GM21825 (cell line): Measurements from ENCODE around the gene UBE2J2.
"Not testable (repeated sequence)": the region's sequence is repeated elsewhere in the genome, so short reads cannot be mapped to it uniquely, and the experiment has no call there.

Experiments used
- ATAC-seq: cut with Tn5 transposase; IDR thresholded peaks from one replicate; pipeline ENCODE4 v1.9.1; 2021; ENCODE audit warnings: mild to moderate bottlenecking, moderate library complexity; ENCODE audit not compliant: unreplicated experiment

UBE2J2 gene

GRCh38 chr1:1273512-1274298, at the start of gene UBE2J2:
UBE2J2 (minus strand) TSS chr1:1273854; CDS start chr1:1267992, 5,862 bp downstream.
- peak; percentile 78 for ATAC-seq

GRCh38 chr1:1322952-1323351, 49.3 kb upstream of the UBE2J2 start:
- no peak for ATAC-seq

DNA sequence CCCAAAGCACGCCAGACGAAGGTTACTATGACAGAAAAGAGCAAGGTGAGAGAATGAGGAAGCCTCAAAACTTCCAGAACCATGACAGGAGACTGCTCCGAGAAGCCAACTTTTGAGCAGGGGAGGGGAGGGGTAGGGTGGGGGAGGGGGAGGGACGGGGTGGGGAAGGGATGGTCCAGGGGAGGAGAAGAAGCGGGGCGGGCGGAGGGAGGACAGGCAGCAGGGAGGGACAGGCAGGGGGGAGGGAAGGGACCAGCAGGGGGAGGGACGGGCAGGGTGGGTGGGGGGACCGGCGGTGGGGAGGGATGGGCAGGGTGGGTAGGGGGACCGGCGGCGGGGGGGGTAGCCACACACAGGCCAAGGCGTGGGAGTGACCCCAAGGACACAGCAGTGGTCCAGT, 48.8 kb upstream of the UBE2J2 start:
- no peak for ATAC-seq

GRCh38 chr1:1321477-1321876, 47.8 kb upstream of the UBE2J2 start:
- ATAC-seq, result no peak

- ATAC-seq, result no peak
These were observed 47.2 kb upstream of the UBE2J2 start for GRCh38 chr1:1320666-1321448.

DNA sequence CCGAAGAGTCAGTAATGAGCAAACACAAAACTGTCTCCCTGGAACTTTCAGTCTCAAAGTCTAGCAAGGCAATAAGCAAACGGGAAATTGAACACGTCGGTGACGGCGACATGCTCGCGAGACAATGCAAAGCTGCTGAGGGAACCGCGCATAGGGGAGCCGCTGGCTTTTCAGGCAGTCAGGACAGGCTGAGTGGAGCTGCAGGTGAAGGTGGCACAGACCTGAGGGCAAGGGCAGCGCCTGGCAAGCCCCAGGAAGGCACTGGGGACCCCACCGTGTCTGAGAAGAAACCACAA, 45.9 kb upstream of the UBE2J2 start:
- ATAC-seq, result no peak

DNA sequence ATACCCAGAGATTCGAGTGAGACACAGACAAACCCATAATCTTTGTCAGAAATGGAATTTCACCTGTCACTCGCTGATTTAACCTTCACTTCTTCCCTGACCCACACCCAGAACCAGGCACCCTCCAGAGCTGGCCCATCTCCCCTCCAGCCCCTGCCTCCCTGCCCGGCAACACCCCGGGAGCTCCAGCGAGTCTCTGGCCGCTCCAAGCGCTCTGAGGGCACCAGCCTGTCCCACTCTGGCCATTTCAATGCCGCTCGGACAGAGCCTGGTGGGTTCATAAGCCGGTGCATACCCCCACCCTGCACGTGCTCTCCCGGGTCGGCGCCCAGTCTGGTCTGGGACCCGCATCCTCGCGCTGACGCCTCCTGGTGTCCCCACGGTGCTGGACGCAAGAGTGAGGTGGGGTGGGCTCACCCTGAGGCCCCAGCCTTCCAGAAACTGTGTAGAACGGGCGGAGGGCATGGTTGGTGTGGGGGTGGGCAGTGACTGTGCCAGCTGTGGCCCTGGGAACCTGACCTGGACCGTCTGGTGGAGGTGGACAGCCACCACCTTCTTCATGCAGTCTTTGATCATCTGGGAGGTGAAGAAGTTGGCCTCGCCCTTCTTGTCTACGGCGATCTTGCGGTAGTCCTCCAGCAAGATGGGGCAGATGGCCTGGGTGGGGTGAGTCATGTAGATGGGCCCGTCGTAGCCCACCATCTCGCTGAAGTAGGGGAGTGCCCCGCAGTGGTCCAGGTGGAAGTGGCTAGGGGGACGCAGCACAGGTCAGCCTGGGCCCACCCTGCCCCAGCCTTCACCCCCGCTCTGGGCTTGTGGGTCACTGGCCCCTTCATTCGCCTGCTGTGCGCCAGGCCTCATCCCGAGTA, 45.4 kb upstream of the UBE2J2 start:
- ATAC-seq, result no peak

DNA sequence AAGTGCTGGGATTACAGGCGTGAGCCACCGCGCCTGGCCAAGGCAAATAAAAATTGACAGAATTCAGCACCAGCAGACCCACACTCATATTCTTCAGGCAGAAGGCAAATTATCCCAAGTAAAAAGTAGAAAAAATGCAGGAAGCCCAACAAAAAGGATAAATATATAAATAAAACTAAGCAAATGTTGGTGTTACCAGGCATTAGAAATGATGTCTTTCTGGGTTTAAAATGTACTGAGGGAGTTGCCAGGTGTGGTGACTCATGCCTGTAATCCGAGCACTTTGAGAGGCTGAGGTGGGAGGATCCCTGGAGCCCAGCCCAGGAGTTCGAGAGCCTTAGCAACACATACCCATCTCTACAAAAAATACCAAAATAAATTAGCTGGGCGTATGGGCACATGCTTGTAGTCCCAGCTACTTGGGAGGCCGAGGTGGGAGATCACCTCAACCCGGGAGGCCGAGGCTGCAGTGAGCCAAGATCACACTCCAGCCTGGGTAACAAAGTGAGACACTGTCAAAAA, 44.5 kb upstream of the UBE2J2 start:
- no peak for ATAC-seq

- no peak for ATAC-seq
These were observed 43.8 kb upstream of the UBE2J2 start for GRCh38 chr1:1317420-1317819.

- not testable (repeated sequence) for ATAC-seq
These were observed 42.5 kb upstream of the UBE2J2 start for GRCh38 chr1:1316199-1316598.

DNA sequence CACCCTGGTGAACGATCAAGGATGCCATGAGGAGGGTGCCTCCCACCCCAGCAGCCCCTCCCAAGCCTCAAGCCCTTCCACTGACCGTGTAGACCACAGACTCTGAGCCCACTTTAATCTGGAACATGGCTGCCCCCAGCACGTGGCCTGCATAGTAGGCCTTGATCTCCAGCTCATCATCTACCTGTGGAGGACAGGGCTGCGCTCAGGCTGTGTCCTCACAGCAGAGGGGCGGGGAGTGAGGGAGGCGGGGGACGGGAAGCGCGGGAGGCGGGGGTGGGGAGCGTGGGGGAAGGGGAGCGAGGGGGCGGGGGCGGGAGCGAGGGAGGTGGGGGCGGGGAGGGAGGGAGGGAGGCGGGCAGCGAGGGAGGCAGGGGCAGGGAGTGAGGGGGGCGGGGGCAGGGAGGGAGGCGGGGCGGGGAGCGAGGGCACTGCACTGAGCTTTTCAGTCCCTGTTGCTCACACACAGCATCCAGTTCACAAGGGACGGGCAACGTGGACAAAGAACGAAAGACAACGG, 41.8 kb upstream of the UBE2J2 start:
- ATAC-seq, result no peak

DNA sequence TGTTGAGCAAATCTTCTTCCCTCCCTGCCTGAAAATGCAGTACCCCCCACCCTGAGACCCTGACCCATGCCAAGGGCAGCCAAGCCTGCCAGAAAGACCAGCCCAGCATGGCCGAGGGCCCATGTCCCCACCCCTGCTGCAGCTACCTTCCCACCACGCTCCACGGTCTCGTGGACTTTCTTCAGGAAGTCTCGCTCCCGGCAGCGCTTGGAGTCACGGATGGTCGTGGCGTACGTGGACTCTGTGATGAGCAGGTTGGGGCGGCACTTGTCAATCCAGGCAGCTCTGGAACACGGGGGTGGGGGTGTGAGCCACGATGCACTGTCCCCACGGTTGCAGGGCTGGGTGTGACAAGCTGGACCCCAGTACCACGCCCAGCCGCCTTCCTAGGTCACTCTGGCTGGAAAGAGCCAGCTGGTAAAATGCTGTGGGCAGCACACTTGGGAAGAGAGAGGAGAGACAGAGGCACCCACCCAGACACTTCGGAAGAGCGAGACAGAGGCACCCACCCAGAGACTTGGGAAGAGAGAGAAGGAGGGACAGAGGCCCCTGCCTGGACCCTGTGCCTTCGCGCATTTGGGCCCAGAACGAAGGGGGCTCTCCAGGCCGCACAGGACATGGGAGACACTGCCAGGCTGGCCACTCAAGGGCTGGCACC, 41.2 kb upstream of the UBE2J2 start:
- ATAC-seq, result no peak

DNA sequence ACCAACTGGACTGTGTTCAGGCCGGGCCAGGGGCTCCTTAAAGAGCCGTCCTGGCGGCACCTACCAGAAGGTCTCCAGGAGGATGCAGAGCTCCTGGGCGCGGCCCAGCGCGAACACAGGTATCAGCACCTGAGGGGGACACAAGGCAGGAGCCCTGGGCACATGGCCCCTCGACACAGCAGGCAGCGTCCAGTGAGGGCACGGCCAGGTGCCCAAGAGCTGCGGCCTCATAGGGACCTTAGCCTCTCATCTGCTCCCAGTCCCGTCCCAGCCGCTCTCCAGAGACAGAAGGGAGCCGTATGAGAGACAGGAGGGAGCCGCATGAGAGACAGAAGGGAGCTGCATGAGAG, 40.6 kb upstream of the UBE2J2 start:
- no peak for ATAC-seq

DNA sequence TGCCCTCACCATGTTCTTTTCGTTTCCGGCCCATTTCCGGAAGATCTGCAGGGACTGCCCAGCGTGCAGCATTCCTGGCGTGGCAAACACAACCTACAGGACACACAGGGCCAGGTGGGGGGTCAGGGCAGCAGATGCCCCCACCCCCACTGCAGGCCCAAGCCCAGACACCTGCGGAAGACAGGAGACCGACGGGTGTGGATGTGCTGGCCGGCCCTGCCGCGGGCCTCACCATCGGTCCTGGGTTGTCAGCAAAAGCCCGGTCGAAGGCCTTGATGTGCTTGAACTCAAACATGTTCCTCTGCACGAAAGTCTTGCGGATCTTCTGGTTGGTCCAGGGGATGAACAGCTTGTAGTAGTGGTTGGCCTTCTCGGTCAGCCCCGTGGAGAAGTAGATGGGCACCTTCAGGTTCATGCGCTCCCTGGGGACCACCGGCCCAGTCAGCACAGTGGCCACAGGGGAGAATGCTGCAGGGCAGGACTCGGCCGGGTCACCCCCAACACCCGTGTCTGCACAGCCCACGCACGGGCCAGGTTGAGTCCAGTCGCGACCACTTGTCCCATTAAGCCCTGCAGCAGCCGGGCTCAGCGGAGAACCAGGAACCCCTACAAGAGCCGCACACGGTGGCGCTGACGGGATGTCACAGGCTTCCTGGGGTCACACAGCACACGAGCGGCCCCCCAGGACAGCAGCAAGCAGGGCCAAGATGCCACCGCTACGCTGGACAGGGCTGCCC, 40.0 kb upstream of the UBE2J2 start:
- no peak for ATAC-seq

- ATAC-seq, result no peak
These were observed 39.0 kb upstream of the UBE2J2 start for GRCh38 chr1:1312450-1313314.

- no peak for ATAC-seq
These were observed 37.8 kb upstream of the UBE2J2 start for GRCh38 chr1:1311107-1312104.

DNA sequence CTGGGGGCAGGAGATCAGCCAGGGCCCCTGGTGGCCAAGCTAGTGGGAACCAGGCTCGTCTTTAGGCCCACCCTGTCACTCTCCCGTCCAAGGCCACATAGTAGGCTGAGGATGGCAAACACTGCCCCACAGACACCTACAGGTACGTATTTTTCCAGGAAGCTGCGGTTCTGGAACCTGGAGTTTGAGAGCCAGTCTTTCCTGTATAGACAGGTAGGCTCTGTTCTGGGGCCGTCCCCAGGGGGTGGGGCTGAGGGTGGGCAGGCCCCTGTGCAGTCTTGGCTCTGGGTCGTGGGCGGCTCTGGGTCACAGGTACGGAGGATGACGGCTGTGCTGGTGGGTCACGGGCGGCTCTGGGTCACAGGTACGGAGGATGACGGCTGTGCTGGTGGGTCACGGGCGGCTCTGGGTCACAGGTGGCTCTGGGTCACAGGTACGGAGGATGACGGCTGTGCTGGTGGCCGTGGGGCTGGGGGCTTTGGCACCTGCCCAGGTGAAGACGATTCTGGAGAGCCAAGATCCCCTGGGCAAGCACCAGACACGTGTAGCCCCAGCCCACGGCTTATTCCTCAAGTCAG, 36.9 kb upstream of the UBE2J2 start:
- no peak for ATAC-seq

DNA sequence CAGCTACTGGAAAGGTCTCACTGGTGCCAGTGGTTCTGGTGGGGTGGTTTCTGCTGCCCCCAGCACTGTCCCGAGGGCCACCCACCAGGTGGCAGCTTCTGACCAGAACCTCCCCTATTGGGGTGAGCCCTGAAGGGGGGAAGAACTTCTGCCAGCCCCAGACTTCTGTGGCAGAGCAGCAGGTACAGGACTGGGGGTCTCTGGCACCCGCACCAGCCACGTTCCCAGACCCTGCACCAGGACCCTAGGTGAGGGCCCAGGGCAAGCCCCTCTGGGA, 36.4 kb upstream of the UBE2J2 start:
- no peak for ATAC-seq
